ENCODE data around the gene NT5C. TPM values are rescaled to one million over a fixed set of nuclear protein-coding genes. Genes with fewer than 3 reads are reported as not detected.

NT5C gene
- total and polyA plus RNA-seq, 4 donors: 64.4 to 96.3 (median 78.3) TPM

DNA sequence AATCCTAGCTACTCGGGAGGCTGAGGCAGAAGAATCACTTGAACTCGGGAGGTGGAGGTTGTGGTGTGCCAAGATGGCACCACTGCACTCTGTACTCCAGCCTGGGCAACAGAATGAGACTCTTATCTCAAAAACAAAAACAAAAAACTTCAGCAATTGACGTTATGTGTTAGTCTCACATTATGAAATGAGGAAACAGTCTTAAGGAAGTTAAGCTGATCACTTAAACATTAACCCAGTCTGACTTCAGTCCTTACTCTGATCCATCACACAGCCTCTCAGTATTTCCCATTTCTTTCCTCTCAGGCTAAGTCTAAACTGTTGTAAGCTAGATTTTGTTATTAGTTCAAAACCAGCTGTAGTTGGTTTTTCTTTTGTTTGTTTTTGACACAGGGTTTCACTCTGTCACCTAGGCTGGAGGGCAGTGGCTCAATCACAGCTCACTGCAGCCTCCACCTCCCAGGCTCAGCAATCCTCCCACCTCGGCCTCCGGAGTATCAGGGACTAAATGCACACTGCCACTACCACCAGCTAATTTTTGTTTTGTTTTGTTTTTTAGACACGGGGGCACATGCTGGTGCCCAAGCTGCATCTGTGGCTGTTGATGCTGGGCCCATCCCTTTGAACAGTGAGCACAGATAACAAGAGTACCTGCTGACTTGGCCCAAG lies 16.5 kb upstream of the NT5C start:
- no peak for DNase-seq
- no peak for ATAC-seq (ENCODE audit: insufficient read depth, low FRiP score)

GRCh38 chr17:75146592-75146991 lies 15.1 kb upstream of the NT5C start:
- ATAC-seq (ENCODE audit: insufficient read depth, low FRiP score) (no peak), DNase-seq (no peak)
- Histone ChIP-seq H3K4me3 (no peak overlapping the region), H3K9me3 (ENCODE audit: control insufficient read depth in 4 of 4, insufficient read depth in 3 of 4, low read length in 3 of 4) (no peaks in the 10 kb centered on the region), H3K36me3 (ENCODE audit: control insufficient read depth in 4 of 4, insufficient read depth in 4 of 4, low read length in 4 of 4) (peaks cover 10 to 20% (median 19%) of the 10 kb centered on the region in 4 donors), H3K27ac (ENCODE audit: low read depth in 1 of 2, low read length in 1 of 2) (no peak overlapping the region), H3K4me1 (ENCODE audit: control insufficient read depth in 5 of 5, insufficient read depth in 5 of 5, low read length in 5 of 5) (no peaks in the 10 kb centered on the region), H3K27me3 (ENCODE audit: control insufficient read depth in 3 of 3, insufficient read depth in 3 of 3, low read length in 2 of 3) (no peaks in the 10 kb centered on the region), H3K9ac (ENCODE audit: insufficient read depth in 1 of 2, low read length in 2 of 2) (no peak overlapping the region)
- TF ChIP-seq CTCF (IDR thresholded peaks at IDR 0.05; ENCODE audit: control extremely low read depth, extremely low read depth): no peak
- WGBS, 2 donors: 47 to 70% methylated on average over 3 of the region's 3 CpGs

More for the DNA sequence above, 16.5 kb upstream of the NT5C start:
- Histone ChIP-seq H3K9me3 (ENCODE audit: control insufficient read depth in 4 of 4, insufficient read depth in 3 of 4, low read length in 3 of 4) (no peaks in the 10 kb centered on the region), H3K27me3 (ENCODE audit: control insufficient read depth in 3 of 3, insufficient read depth in 3 of 3, low read length in 2 of 3) (no peaks in the 10 kb centered on the region), H3K4me1 (ENCODE audit: control insufficient read depth in 5 of 5, insufficient read depth in 5 of 5, low read length in 5 of 5) (peaks cover 0 to 13% (median 0%) of the 10 kb centered on the region in 5 donors), H3K27ac (ENCODE audit: low read depth in 1 of 2, low read length in 1 of 2) (peak overlapping the region in 1 of 2 donors; percentile 27), H3K4me3 (no peak overlapping the region), H3K36me3 (ENCODE audit: control insufficient read depth in 4 of 4, insufficient read depth in 4 of 4, low read length in 4 of 4) (peaks cover 8 to 20% (median 18%) of the 10 kb centered on the region in 4 donors), H3K9ac (ENCODE audit: insufficient read depth in 1 of 2, low read length in 2 of 2) (no peak overlapping the region)
- WGBS, 2 donors: 73 to 75% methylated on average over 6 of the region's 6 CpGs
- no peak for TF ChIP-seq CTCF (IDR thresholded peaks at IDR 0.05; ENCODE audit: control extremely low read depth, extremely low read depth)

DNA sequence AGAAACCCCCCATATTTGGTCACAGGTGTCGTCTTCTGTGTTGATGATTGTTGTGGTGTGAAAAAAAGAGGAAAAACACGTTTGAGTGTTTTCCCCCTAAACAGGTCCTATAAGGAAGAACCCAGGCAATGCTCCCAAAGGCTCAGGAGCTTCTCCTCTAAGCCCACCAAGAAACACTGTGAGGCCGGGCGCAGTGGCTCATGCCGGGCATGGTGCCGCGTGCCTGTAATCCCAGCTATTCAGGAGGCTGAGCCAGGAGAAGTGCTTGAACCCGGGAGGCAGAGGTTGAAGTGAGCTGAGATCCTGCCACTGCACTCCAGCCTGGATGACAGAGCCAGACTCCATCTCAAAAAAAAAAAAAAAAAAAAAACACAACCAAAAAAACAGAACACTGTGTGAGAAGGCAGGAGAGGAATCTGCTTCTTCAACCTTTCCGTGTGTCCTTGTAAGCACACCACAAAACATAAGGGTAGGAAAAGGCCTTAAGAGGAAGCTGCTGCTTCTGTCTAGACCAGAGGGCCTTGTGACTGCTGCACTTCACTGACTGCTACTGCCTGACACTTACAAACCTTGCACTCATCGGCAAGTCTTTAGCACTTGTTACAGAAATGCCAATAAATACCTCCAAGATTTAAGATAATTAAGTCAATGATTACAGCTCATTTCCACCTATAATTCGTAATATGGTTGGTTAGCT lies 13.4 kb upstream of the NT5C start:
- WGBS, 2 donors: 89 to 92% methylated on average over 11 of the region's 11 CpGs
- no peak for ATAC-seq (ENCODE audit: insufficient read depth, low FRiP score)
- Histone ChIP-seq H3K27me3 (ENCODE audit: control insufficient read depth in 3 of 3, insufficient read depth in 3 of 3, low read length in 2 of 3) (no peaks in the 10 kb centered on the region), H3K36me3 (ENCODE audit: control insufficient read depth in 4 of 4, insufficient read depth in 4 of 4, low read length in 4 of 4) (peaks cover 11 to 24% (median 21%) of the 10 kb centered on the region in 4 donors), H3K9ac (ENCODE audit: insufficient read depth in 1 of 2, low read length in 2 of 2) (no peak overlapping the region), H3K4me1 (ENCODE audit: control insufficient read depth in 5 of 5, insufficient read depth in 5 of 5, low read length in 5 of 5) (no peaks in the 10 kb centered on the region), H3K9me3 (ENCODE audit: control insufficient read depth in 4 of 4, insufficient read depth in 3 of 4, low read length in 3 of 4) (no peaks in the 10 kb centered on the region), H3K27ac (ENCODE audit: low read depth in 1 of 2, low read length in 1 of 2) (no peak overlapping the region), H3K4me3 (no peak overlapping the region)
- DNase-seq: no peak
- no peak for TF ChIP-seq CTCF (IDR thresholded peaks at IDR 0.05; ENCODE audit: control extremely low read depth, extremely low read depth)
